ENCODE measurements around the gene GPRIN2. TPM values are rescaled to one million over a fixed set of nuclear protein-coding genes. Genes with fewer than 3 reads are reported as not detected.
A peak's percentile ranks its signal among the peaks of the same experiment; 100 is the strongest.

GPRIN2 gene
- total RNA-seq, 6 experiments from 2014 or later, result not detected

GRCh38 chr10:46541735-46542566 is 14.5 kb downstream of the GPRIN2 start:
- peaks cover 18% of the 10 kb centered on the region for H3K4me1 Mint-ChIP-seq (ENCODE audit: low read depth)
- no peaks in the 10 kb centered on the region for H3K36me3 Mint-ChIP-seq (ENCODE audit: low read depth)
- DNase-seq, result no peak
- H3K4me3 Mint-ChIP-seq, result no peak overlapping the region
- H3K27me3 Mint-ChIP-seq (ENCODE audit: insufficient read depth), result peaks cover 22% of the 10 kb centered on the region
- H3K27ac Mint-ChIP-seq, result no peak overlapping the region
- no peaks in the 10 kb centered on the region for H3K9me3 Mint-ChIP-seq
- no peak for TF ChIP-seq CTCF (IDR thresholded peaks at IDR 0.05)

GRCh38 chr10:46541017-46541661 is 15.3 kb downstream of the GPRIN2 start:
- no peak for DNase-seq
- no peak overlapping the region for H3K27ac Mint-ChIP-seq
- H3K4me3 Mint-ChIP-seq, result peak overlapping the region; percentile 68; the same call in 1 of the 2 replicates
- H3K36me3 Mint-ChIP-seq (ENCODE audit: low read depth), result no peaks in the 10 kb centered on the region
- peaks cover 18% of the 10 kb centered on the region for H3K4me1 Mint-ChIP-seq (ENCODE audit: low read depth)
- peak; percentile 47 for TF ChIP-seq CTCF (IDR thresholded peaks at IDR 0.05)
- H3K27me3 Mint-ChIP-seq (ENCODE audit: insufficient read depth), result peaks cover 26% of the 10 kb centered on the region
- no peaks in the 10 kb centered on the region for H3K9me3 Mint-ChIP-seq

GRCh38 chr10:46540412-46541016 is 15.9 kb downstream of the GPRIN2 start:
- H3K4me3 Mint-ChIP-seq, result peak overlapping the region; percentile 68; the same call in 1 of the 2 replicates
- no peak for DNase-seq
- H3K27me3 Mint-ChIP-seq (ENCODE audit: insufficient read depth), result peaks cover 26% of the 10 kb centered on the region
- peaks cover 18% of the 10 kb centered on the region for H3K4me1 Mint-ChIP-seq (ENCODE audit: low read depth)
- H3K27ac Mint-ChIP-seq, result peak overlapping the region; percentile 82
- H3K9me3 Mint-ChIP-seq, result no peaks in the 10 kb centered on the region
- no peak for TF ChIP-seq CTCF (IDR thresholded peaks at IDR 0.05)
- no peaks in the 10 kb centered on the region for H3K36me3 Mint-ChIP-seq (ENCODE audit: low read depth)

GRCh38 chr10:46539596-46540411 is 16.7 kb downstream of the GPRIN2 start:
- H3K27ac Mint-ChIP-seq, result peak overlapping the region; percentile 82

More at GRCh38 chr10:46539596-46540411, 16.7 kb downstream of the GPRIN2 start:
- H3K27me3 Mint-ChIP-seq (ENCODE audit: insufficient read depth), result peaks cover 26% of the 10 kb centered on the region
- no peaks in the 10 kb centered on the region for H3K9me3 Mint-ChIP-seq
- H3K36me3 Mint-ChIP-seq (ENCODE audit: low read depth), result no peaks in the 10 kb centered on the region
- peaks cover 18% of the 10 kb centered on the region for H3K4me1 Mint-ChIP-seq (ENCODE audit: low read depth)
- no peak for TF ChIP-seq CTCF (IDR thresholded peaks at IDR 0.05)
- DNase-seq, result no peak
- peak overlapping the region; percentile 68; the same call in 1 of the 2 replicates for H3K4me3 Mint-ChIP-seq
